HS-5 (cell line): Measurements from ENCODE around the gene SPTBN1.
A peak's percentile ranks its signal among the peaks of the same experiment; 100 is the strongest.
"Not testable (repeated sequence)": the region's sequence is repeated elsewhere in the genome, so short reads cannot be mapped to it uniquely, and the experiment has no call there.

Experiments
- DNase-seq: peaks from one replicate; pipeline ENCODE4 v3.0.0-alpha.2; 2012; ENCODE audit warnings: low read depth

Gene SPTBN1

DNA sequence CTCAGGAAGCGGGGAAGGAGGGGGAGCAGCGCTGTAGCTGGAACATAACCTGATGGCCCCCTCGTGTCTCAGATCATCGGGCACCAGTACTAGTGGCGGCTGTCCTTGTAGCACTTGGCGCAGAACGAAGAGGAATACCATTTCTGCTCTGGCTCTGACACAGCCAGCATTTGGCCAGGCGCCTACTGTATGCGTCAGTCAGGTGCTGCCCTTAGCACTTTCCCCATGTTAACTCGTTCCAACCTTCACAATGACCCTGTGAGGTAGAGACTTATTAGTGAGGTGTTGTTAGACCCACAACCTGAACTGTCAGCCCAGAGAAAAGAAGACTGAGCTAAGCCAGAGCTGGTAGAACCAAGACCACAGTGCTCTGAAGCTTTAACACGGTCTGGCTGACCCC, 219.6 kb downstream of the SPTBN1 start:
- no peak for DNase-seq

DNA sequence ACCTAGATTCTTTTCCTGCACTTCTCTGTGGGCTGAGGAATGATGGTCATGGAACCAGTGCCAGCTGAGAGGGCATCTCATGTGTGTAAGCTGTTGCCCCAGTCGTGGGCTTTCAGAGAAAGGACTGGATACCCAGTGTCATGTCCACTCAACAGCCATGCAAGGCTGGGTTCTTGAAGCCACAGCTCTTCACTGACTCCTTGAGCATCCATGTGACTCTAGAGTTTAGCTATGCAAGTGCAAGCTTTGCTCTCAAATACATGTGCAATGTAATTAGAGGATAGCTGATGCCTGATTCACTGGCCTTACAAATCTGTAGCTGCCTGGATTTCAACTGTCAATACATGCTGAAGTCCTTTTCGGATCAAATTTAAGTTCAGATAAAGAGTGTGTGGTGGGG, 220.5 kb downstream of the SPTBN1 start:
- no peak for DNase-seq

- DNase-seq = no peak
Measured at GRCh38 chr2:54677476-54678265, 221.5 kb downstream of the SPTBN1 start.

GRCh38 chr2:54678719-54679118, 222.6 kb downstream of the SPTBN1 start:
- DNase-seq = no peak

- DNase-seq = no peak
Measured at GRCh38 chr2:54680397-54681041, 224.4 kb downstream of the SPTBN1 start.

GRCh38 chr2:54681416-54681815, 225.3 kb downstream of the SPTBN1 start:
- DNase-seq = no peak

DNA sequence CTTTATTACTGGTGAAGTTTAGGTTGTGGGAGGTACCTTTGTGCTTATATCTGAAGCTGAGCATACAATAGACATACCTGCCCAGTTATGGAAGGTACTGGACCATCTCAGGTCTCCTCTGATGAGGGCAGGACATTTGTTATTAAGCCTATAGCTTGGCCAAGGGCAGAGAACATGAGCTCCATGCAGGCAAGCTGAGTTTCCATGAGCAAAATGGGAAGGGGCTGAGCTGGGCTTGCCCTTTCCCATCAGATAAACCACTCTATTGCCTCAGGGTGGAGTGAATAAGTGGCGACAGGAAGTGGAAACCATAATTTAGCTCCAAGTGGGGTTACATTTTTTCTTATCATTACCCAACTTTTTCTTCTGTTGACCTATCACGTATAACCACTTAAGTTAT, 227.5 kb downstream of the SPTBN1 start:
- no peak for DNase-seq

DNA sequence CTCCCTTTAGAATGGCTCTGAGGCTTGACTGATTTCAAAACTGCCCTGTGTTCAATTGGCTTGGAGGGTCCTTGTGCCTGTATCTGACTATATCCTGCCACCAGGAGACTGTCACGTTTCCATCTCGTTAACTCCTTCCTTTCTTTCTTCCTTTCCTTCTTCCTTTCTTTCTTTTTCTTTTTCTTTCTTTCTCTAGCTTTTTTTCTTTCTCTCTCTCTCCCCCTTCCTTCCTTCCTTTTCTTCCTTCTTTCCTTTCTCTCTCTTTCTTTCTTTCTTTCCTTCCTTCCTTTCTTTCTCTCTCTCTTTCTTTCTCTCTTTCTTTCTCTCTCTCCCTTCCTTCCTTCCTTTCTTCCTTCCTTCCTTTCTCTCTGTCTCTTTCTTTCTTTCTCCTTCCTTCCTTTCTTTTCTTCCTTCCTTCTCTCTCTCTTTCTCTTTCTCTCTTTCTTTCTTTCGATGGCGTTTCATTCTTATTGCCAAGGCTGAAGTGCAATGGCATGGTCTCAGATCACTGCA, 229.2 kb downstream of the SPTBN1 start:
- DNase-seq = no peak

DNA sequence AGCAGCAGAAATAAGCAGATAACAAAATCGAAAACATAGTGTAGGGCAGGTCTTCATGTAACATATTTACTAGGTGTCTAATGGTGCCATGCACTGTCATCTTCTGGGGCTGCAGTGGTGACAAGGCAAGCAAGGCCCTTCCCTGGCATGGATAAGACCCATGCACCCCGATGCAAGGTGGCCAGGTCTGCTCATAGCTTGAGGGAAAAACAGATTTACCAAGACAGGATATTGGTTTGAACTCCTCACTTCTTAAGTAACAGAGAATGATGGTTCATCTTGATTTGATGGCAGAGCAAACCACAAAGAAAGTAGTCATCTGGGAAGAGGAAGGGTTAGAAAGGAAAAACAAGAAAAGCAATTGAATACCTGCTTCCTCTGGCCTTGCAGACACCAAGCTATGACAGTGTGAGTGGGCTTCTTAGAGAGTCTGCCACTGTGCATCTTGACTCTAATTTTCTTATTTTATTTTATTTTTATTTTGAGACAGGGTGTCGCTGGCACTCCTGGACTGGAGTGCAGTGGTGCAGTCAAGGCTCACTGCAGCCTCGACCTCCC, 231.5 kb downstream of the SPTBN1 start:
- no peak for DNase-seq

DNA sequence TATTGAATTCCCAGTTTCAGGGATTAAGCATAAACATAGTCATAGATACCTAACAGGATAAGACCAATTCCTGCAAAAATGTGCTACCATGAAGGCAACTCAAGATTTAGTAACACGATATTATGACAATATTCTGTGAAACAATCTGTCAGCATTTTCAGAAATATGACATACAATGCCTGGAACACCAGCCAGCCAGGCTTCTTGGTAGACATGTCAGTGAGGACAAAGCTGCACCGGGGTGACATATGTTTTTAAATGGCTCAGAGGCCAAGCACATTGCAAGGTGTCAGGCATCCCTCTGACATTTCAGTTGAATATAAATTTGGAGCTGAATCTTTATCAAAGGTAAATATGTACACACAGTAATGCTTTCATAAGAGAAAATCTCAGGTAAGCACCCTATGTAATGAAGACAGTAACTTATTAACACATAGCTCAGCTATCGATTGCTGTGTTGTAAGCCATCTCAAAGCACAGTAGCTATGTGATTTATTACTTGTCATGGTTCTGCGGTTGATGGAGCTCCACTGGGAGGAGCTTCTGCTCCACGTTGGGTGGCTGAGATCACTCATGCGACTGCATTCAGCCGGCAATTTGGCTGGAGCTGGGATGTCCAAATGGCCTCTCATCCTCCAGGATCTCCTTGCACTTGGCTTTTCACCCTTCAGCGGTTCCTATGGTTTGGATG, 235.5 kb downstream of the SPTBN1 start:
- no peak for DNase-seq

- no peak for DNase-seq
Measured at GRCh38 chr2:54692556-54692955, 236.4 kb downstream of the SPTBN1 start.

GRCh38 chr2:54695378-54695777, 239.3 kb downstream of the SPTBN1 start:
- DNase-seq = no peak

DNA sequence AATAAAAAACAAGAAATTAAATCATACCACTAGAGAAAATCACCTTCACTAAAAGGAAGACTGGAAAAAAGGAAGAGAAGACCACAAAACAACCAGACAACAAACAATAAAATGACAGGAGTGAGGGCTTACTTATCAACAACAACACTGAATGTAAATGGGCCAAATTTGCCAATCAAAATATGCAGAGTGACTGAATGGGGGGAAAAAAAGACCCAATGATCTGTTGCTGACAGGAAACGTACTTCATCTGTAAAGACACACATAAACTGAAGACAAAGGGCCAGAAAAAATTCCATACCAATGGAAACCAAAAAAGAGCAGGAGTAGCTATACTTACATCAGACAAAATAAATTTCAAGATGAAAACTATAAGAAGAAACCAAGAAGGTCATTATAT, 241.8 kb downstream of the SPTBN1 start:
- no peak for DNase-seq

DNA sequence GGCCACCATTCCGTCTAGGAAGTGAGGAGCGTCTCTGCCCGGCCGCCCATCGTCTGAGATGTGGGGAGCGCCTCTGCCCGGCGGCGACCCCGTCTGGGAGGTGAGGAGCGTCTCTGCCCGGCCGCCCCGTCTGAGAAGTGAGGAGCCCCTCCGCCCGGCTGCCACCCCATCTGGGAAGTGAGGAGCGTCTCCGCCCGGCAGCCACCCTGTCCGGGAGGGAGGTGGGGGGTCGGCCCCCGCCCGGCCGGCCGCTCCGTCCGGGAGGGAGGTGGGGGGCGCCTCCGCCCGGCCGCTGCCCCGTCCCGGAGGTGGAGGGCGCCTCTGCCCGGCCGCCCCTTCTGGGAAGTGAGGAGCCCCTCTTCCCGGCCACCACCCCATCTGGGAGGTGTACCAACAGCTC, 242.8 kb downstream of the SPTBN1 start:
- not testable (repeated sequence) for DNase-seq

DNA sequence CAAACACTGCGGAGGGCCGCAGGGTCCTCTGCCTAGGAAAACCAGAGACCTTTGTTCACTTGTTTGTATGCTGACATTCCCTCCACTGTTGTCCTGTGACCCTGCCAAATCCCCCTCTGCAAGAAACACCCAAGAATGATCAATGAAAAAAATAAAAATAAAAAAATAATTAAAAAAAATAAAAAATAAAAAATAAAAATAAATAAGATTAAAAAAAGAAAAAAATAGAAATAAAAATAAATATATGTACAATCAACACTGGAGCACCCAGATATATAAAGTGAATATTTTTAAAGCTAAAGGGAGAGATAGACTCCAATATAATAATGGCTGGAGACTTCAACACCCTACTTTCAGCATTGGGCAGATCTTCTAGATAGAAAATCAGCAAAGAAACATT, 243.5 kb downstream of the SPTBN1 start:
- no peak for DNase-seq

GRCh38 chr2:54701029-54701428, 244.9 kb downstream of the SPTBN1 start:
- peak; percentile 40 for DNase-seq

- DNase-seq = no peak
Measured at GRCh38 chr2:54704238-54704637, 248.1 kb downstream of the SPTBN1 start.

GRCh38 chr2:54704688-54705605, 248.8 kb downstream of the SPTBN1 start:
- no peak for DNase-seq

DNA sequence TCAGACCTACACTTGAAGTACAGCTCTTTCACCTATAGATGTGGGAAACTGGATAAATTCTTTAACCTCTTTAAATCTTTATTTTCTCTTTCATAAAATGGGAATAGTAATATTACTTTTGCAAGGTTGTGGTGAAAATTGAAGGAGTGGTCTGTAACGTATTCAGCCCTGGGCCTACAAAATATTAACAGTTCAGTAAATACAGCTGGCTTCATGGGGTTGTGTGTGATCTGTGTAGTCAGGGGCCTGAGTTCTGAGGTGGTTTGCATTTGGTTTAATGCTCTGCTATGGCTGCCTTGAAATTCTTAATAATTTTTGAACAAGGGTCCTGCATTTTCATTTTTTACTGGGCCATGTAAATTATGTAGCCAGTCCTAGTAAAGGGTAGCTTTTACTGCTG, 250.5 kb downstream of the SPTBN1 start:
- DNase-seq = no peak

GRCh38 chr2:54708584-54709335, 252.6 kb downstream of the SPTBN1 start:
- DNase-seq = no peak

- no peak for DNase-seq
Measured at GRCh38 chr2:54709336-54709809, 253.2 kb downstream of the SPTBN1 start.
